Bronchial epithelial cell (primary cell): ENCODE measurements around the gene TOPBP1. TPM values are rescaled to one million over a fixed set of nuclear protein-coding genes. Genes with fewer than 3 reads are reported as not detected.

Source experiments
- DNase-seq: peaks from one replicate; pipeline ENCODE4 v3.0.0-alpha.2; 2010; ENCODE audit warnings: low read depth
- FAIRE-seq: peaks from 2 replicates; lab custom pipeline; 2011; peaks lifted over from hg19 to GRCh38; lab: Jason Lieb, UNC
- H3K27me3 ChIP-seq: 2 replicates; pipeline ENCODE4 v1.5.1; 2011; ENCODE audit warnings: low read length; ENCODE audit not compliant: control insufficient read depth, insufficient read depth
- H3K36me3 ChIP-seq: 2 replicates; pipeline ENCODE4 v1.5.1; 2011; ENCODE audit warnings: low read length; ENCODE audit not compliant: control insufficient read depth, insufficient read depth
- H3K4me3 ChIP-seq: 2 replicates; pipeline ENCODE4 v1.5.1; 2011; ENCODE audit warnings: mild to moderate bottlenecking, low read depth, low read length, control low read depth
- total RNA-seq: library from RNA; depleted of rRNA; stranded (reverse); fragments of >200 nt; gene quantifications from 2 replicates; pipeline ENCODE4 v1.2.1, GENCODE V29; 2014
- TF ChIP-seq, protein P1 (sequence below): IDR thresholded peaks from 2 replicates; pipeline ENCODE4 v1.5.1; 2011; ENCODE audit warnings: mild to moderate bottlenecking, moderate library complexity, low read length, control low read depth, inconsistent platforms; ENCODE audit not compliant: insufficient read depth, severe bottlenecking

Gene TOPBP1
- total RNA-seq, 1 donor from 2014 or later = 14.2 TPM

DNA sequence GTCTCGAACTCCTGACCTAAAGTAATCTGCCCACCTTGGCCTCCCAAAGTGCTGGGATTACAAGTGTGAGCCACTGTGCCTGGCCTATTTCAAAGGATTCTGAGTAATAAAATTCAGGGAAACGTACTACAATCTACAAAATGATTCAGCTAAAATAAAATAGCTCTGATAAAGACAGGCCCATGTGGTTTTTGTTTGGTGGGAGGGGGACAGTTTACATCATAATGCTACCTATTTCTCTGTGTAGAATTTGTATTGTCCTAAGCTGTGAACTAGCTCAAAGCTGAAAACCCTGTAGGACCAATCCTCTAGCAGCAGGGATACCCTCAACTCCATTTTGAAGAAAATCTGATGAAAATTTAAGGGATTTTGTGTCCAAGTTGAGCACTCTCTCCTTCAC is 62.5 kb downstream of the TOPBP1 start:
- Histone ChIP-seq H3K27me3 (no peaks in the 10 kb centered on the region), H3K4me3 (no peak overlapping the region), H3K36me3 (peaks cover 1% of the 10 kb centered on the region)
- no peak for FAIRE-seq
- TF ChIP-seq, protein P1, sequence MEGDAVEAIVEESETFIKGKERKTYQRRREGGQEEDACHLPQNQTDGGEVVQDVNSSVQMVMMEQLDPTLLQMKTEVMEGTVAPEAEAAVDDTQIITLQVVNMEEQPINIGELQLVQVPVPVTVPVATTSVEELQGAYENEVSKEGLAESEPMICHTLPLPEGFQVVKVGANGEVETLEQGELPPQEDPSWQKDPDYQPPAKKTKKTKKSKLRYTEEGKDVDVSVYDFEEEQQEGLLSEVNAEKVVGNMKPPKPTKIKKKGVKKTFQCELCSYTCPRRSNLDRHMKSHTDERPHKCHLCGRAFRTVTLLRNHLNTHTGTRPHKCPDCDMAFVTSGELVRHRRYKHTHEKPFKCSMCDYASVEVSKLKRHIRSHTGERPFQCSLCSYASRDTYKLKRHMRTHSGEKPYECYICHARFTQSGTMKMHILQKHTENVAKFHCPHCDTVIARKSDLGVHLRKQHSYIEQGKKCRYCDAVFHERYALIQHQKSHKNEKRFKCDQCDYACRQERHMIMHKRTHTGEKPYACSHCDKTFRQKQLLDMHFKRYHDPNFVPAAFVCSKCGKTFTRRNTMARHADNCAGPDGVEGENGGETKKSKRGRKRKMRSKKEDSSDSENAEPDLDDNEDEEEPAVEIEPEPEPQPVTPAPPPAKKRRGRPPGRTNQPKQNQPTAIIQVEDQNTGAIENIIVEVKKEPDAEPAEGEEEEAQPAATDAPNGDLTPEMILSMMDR = no peak
- no peak for DNase-seq

DNA sequence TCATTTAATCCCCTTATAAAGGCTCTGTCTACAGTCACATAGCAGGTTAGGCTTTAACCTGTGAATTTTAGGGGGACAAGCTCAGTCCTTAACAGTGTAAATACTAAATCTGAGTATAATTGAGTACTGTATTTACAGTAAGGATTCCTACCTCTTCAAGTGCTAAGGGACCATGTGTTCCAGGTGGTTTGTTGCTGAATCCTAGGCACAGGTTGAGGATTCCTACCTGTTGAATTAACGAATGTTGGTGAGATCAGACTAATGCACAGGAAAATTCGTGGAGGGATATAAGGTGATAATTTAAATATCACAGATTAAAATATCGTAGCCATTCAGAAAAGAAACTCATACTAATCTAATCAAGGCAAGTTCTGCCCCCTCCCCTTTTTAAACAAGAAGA is 63.3 kb downstream of the TOPBP1 start:
- Histone ChIP-seq H3K4me3 (no peak overlapping the region), H3K27me3 (no peaks in the 10 kb centered on the region), H3K36me3 (peaks cover 1% of the 10 kb centered on the region)
- TF ChIP-seq, protein P1 = no peak
- FAIRE-seq = no peak
- no peak for DNase-seq

DNA sequence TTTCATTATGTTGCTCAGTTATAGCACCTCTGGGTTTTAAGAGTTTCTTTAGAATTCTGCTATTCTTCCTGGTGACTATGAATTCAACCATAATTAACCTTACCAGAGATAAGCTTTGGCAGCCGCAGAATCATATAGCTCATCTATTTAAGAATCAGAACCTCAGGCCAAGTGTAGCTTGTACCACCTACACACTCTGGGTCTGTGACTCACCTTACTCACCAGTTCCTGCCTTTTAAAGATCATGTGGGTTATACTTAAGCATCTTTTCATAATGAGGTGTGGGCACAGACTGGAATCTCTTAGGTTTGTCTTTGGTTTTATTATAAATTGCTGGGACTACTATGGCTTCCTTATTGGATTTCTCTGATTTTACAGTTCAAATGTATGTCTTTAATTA is 66.4 kb downstream of the TOPBP1 start:
- H3K4me3 ChIP-seq = no peak overlapping the region
- TF ChIP-seq, protein P1 = no peak
- no peaks in the 10 kb centered on the region for H3K36me3 ChIP-seq
- FAIRE-seq (no peak), DNase-seq (peak; percentile 82)
- no peaks in the 10 kb centered on the region for H3K27me3 ChIP-seq

DNA sequence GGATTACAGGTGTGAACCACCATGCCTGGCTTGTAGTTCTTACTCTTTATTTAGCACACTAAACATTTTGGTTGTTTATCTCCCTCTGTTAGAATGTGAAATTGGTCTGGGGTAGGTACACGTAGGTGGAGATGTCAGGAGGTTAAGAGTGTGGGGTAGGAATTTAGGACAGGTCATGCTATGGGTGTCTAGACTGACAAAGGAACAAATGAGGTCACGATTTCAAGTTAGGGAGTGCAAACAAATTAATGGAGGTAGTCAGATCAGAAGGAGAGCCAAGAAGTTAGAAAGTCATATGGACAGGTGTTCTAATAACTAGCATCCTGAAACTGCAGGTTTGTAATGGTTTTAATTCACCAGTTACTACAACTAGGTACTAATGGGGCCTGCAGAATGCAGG is 68.5 kb downstream of the TOPBP1 start:
- FAIRE-seq (no peak), DNase-seq (no peak)
- Histone ChIP-seq H3K36me3 (no peaks in the 10 kb centered on the region), H3K4me3 (no peak overlapping the region), H3K27me3 (no peaks in the 10 kb centered on the region)
- TF ChIP-seq, protein P1 = no peak

DNA sequence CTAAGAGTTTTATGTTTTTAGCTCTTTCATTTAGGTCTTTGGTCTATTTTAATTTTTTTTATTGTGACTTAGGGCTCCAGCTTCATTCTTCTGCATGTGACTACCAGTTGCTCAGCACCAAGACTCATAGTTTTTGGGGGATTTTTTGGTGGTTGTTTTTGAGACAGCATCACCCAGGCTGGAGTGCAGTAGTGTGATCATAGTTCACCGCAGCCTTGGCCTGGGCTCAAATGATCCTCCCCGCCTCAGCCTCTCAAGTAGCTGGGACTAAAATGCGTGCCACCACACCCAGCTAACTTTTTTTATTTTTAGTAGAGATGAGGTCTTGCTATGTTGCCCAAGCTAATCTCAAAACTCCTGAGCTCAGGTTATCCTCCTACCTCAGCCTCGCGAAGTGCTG is 68.9 kb downstream of the TOPBP1 start:
- TF ChIP-seq, protein P1 = no peak
- no peak overlapping the region for H3K4me3 ChIP-seq
- H3K36me3 ChIP-seq = peaks cover 1% of the 10 kb centered on the region
- no peak for DNase-seq
- H3K27me3 ChIP-seq = no peaks in the 10 kb centered on the region
- no peak for FAIRE-seq

DNA sequence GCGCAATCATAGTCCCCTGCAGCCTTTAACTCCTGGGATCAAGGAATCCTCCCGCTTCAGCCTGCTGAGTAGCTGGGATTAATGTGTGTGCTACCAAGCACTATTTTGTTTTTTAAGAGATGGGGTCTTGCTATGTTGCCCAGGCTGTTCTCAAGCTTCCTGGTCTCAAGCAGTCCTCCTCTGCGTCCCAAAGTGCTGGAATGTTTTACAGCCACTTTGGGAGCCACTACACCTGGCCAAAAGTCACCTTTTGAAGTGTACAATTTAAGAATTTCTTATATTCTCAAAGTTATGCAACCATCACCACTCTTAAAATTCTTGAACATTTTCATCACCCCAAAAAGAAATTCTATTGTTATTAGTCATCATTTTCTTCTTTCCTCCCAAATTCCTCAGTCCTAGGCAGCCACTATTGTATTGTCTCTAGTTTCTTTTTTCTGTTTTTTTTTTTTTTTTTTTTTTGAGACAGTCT is 70.4 kb downstream of the TOPBP1 start:
- peaks cover 3% of the 10 kb centered on the region for H3K36me3 ChIP-seq
- FAIRE-seq = no peak
- peak; percentile 56 for DNase-seq
- no peak overlapping the region for H3K4me3 ChIP-seq
- H3K27me3 ChIP-seq = no peaks in the 10 kb centered on the region
- TF ChIP-seq, protein P1 = no peak
